Bone marrow (tissue), 2 donors: ENCODE data around the gene ALPG.

ENCODE experiments used
- DNase-seq, 2 donors: peaks; one replicate each; lab custom pipeline; 2025; lab: John Stamatoyannopoulos, UW

Gene ALPG

DNA sequence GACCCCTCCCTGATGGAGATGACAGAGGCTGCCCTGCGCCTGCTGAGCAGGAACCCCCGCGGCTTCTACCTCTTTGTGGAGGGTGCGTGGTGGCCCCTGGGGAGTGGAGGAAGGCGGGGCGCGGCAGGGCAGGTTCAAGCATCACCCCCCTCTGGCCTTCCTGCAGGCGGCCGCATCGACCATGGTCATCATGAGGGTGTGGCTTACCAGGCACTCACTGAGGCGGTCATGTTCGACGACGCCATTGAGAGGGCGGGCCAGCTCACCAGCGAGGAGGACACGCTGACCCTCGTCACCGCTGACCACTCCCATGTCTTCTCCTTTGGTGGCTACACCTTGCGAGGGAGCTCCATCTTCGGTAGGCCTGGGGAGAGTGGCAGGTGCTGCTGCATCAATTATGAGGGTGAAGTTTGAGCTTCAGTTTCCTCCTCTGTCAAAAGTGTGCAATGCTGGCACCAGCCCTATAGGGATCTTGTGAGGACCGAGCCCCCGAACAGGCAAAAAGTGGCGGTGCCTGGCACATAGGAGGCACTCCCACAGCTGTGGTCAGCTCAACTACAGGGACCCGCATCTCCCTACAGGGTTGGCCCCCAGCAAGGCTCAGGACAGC lies 51.5 kb downstream of the ALPG start:
- DNase-seq = no peak

DNA sequence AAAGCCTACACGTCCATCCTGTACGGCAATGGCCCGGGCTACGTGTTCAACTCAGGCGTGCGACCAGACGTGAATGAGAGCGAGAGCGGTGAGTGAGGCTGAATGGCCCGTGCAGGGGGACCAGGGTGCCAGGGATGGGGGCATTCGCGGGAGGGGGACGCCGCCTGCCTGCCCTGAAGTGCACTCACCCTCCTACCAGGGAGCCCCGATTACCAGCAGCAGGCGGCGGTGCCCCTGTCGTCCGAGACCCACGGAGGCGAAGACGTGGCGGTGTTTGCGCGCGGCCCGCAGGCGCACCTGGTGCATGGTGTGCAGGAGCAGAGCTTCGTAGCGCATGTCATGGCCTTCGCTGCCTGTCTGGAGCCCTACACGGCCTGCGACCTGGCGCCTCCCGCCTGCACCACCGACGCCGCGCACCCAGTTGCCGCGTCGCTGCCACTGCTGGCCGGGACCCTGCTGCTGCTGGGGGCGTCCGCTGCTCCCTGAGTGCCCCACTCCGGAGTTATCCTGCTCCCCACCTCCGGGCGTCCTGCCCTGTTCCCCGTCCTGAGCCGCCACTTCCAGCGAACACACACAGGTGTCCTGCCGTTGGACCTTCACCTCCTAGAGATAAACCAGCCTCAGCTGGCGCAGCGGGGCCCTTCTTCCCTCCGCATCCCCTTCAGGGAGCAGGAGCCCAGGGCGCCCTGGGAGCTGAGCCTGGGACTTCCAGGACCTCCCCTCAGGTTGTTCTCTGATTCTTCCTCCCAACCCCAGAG lies 52.2 kb downstream of the ALPG start:
- DNase-seq = no peak

DNA sequence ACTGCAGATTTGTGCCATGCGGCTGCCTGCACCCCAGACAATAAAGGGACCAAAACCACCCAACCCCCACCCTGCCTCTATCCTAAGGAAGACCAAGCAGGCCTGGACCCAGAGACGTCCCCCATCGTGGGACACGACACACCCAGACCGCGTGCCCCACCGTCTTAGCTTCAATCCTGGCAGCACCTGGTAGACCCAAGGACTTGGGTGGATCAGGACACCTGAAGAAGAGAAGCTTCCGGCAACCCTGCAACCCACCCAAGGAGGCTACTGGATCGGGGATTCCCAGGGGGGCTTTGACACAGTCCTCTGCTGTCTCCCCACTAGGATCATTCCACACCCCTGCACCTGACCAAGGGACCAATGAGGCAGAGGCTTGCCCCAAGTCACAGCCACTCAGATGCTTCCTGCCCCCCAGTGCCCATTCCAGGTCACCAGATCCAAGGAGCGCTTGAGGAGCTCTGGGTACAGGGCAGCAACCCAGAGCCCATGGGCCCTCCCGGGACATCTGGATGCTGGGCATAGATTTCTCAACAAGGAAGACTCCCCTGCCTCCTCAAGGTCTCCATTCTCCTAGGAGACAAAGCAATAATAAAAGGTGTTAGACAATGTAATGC lies 52.9 kb downstream of the ALPG start:
- DNase-seq = no peak

DNA sequence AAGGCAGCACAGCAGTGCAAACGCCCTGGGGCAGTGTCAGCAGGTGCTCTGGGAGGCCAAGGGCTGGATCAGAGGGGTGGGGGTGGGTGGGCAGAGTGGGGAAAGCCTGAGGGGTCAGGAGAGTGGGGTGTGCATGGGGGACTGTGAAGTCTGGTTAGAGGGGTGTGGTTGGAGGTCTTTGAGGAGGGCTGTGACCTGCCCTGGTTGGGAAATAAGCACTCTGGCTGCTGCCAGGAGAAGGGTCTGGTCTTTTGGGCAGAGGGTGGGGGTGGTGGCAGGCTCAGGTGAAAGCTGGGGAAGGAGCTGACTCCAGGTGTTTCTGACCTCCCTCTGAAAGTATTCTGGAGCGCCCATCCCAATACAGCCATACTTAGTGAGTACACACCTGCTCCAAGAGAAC lies 53.5 kb downstream of the ALPG start:
- DNase-seq = no peak
